Measurements from ENCODE around the gene TNKS1BP1. TPM values are rescaled to one million over a fixed set of nuclear protein-coding genes. Genes with fewer than 3 reads are reported as not detected.
A peak's percentile ranks its signal among the peaks of the same experiment; 100 is the strongest.

The TNKS1BP1 gene
- total and polyA plus RNA-seq, 2 of the 8 experiments (the other 6 are each of a cell fraction or from before 2014, with no cell fraction given), result 50.0 to 122 TPM

DNA sequence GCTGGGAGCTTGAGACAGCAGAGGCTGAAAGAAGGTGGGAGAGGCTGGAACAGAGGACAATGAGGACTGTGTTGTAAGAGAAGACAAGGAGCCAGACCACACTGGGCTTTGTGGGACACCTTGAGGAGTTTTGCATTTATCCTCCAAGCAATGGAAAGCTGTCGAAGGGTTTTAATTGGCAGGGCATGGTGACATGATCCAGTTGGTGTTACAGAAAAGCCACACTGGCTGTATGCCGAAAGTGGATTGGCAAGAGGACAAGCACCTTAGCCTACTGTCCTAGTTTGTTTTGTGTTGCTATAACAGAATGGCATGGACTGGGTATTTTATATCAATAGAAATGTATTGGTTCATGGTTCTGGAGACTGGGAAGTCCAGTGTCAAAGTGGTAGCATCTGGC, 73.7 kb downstream of the TNKS1BP1 start:
- H2BK12ac ChIP-seq (ENCODE audit: low read depth, low read length), result 0 out of 2 replicates have a peak overlapping the region, but pooled peaks have one; percentile 51
- H3K9me3 ChIP-seq (ENCODE audit: insufficient read depth in 2 of 2, low read depth in 1 of 2, low read length in 1 of 2), result no peaks in the 10 kb centered on the region
- H3K23ac ChIP-seq (ENCODE audit: insufficient read length), result no peak overlapping the region
- TF ChIP-seq CTCF (IDR thresholded peaks at IDR 0.05; ENCODE audit: control extremely low read depth in 1 of 3, insufficient read depth in 1 of 3, low read depth in 1 of 3, low read length in 3 of 3) (no peak), CHD1 (IDR thresholded peaks at IDR 0.05; ENCODE audit: low read depth, low read length) (no peak), SP1 (IDR thresholded peaks at IDR 0.05; ENCODE audit: low read depth, low read length) (no peak)
- no peak overlapping the region for H2AFZ ChIP-seq (ENCODE audit: low read length)
- 0 out of 2 replicates have a peak overlapping the region, but pooled peaks have one; percentile 47 for H2BK15ac ChIP-seq (ENCODE audit: low read length)
- H4K20me1 ChIP-seq (replicated peaks in 1 of 2; ENCODE audit: control insufficient read depth in 1 of 2, insufficient read depth in 2 of 2, low read length in 2 of 2), result no peaks in the 10 kb centered on the region
- H3K4me1 ChIP-seq (replicated peaks in 1 of 4; ENCODE audit: control insufficient read depth in 3 of 4, insufficient read depth in 4 of 4, low read length in 3 of 4), result peaks cover 0 to 2% (median 0%) of the 10 kb centered on the region in 4 experiments; a peak in 1 of 7 replicates
- no peak overlapping the region for H3K18ac ChIP-seq (ENCODE audit: extremely low read depth, low read length)
- DNase-seq (ENCODE audit: low read depth in 1 of 2, low spot score in 2 of 2) (no peak), FAIRE-seq (no peak)
- H3K4me3 ChIP-seq (ENCODE audit: extremely low read depth in 1 of 4, insufficient read depth in 2 of 4, low read depth in 3 of 4, low read length in 4 of 4), result no peak overlapping the region
- no peak overlapping the region for H2BK120ac ChIP-seq (replicated peaks; ENCODE audit: low read depth, low read length)
- H3K27ac ChIP-seq (ENCODE audit: low read depth, low read length), result no peak overlapping the region
- WGBS, 2 experiments (ENCODE audit: extremely low coverage in 1 of 2, insufficient coverage in 1 of 2, insufficient read length in 1 of 2, insufficient replicate concordance in 2 of 2, low coverage in 1 of 2, low lambda C conversion rate in 2 of 2, missing lambda C conversion rate in 1 of 2), result 88% methylated on average over 2 of the region's 2 CpGs; no CpG with 5 or more reads in 1 of the 2 experiments
- no peak overlapping the region for H2BK20ac ChIP-seq (ENCODE audit: low read length)
- CTCF ChIA-PET (ENCODE audit: partially characterized antibody), result interaction anchor here (0.6 to 33.7 kb wide), 24 partner anchors 9 to 408 kb away, joined by 3 to 942 read pairs (median 26); partner anchors contain the start of genes APLNR, LRRC55 and P2RX3
- H3K23me2 ChIP-seq (ENCODE audit: low read depth, low read length), result no peaks in the 10 kb centered on the region
- no peak overlapping the region for H4K8ac ChIP-seq (ENCODE audit: extremely low read depth, insufficient read depth, low read length)
- no peaks in the 10 kb centered on the region for H3K79me2 ChIP-seq (ENCODE audit: control insufficient read depth in 1 of 2, insufficient read depth in 2 of 2, low read length in 2 of 2)
- no peak overlapping the region for H2BK5ac ChIP-seq (ENCODE audit: low read depth, low read length)
- H3K9ac ChIP-seq (replicated peaks in 1 of 4; ENCODE audit: extremely low read depth in 1 of 4, low read depth in 3 of 4, low read length in 3 of 4), result no peak overlapping the region
- H3K36me3 ChIP-seq (ENCODE audit: control insufficient read depth in 2 of 4, insufficient read depth in 4 of 4, low read length in 3 of 4), result no peaks in the 10 kb centered on the region
- no peak overlapping the region for H3K4me2 ChIP-seq (ENCODE audit: insufficient read depth in 1 of 2, low read depth in 2 of 2, low read length in 2 of 2)
- H2AK5ac ChIP-seq (ENCODE audit: low read depth, low read length), result no peak overlapping the region
- no peaks in the 10 kb centered on the region for H3K79me1 ChIP-seq (ENCODE audit: low read depth, low read length)
- H3K56ac ChIP-seq (replicated peaks; ENCODE audit: insufficient read length, low read depth, low read length), result no peak overlapping the region
- POLR2A ChIA-PET (ENCODE audit: partially characterized antibody), result interaction anchor here (1.3 kb wide), 1 partner anchor 26 kb away, joined by 3 read pairs; no protein-coding TSS in a partner anchor
- no peak overlapping the region for H4K5ac ChIP-seq (ENCODE audit: insufficient read length, low read depth, low read length)
- no peak overlapping the region for H3K14ac ChIP-seq (ENCODE audit: insufficient read length)
- no peaks in the 10 kb centered on the region for H3K27me3 ChIP-seq (replicated peaks in 1 of 4; ENCODE audit: control insufficient read depth in 3 of 4, extremely low read depth in 1 of 4, insufficient read depth in 3 of 4, low read length in 3 of 4)
- no peak overlapping the region for H4K91ac ChIP-seq (replicated peaks; ENCODE audit: insufficient read length, low read length)
- no peak overlapping the region for H3K4ac ChIP-seq (replicated peaks; ENCODE audit: insufficient read length, low read depth, low read length)
